ENCODE measurements around the gene AGAP1. TPM values are rescaled to one million over a fixed set of nuclear protein-coding genes. Genes with fewer than 3 reads are reported as not detected.

Gene AGAP1
- total and polyA plus RNA-seq, 4 donors: 2.0 to 8.5 (median 5.4) TPM

DNA sequence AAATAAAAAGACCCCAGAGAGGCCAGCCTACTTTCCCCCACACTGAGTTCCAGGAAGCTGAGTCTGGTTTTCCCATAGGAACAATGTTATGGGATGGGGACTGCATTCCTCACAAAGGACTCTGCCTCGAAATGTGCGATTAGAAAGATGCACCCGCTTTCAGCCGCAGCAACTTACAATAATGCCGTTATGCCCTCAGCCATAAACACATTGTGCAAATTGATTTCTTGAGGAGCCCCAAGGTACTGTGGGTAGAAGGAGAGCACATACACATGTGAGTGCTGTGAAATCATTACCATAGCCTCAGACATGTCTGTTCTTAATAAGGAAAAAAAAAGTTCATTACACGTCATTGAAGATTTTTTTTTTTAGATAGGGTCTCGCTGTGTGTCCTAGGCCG lies 64.7 kb downstream of the AGAP1 start:
- Histone ChIP-seq H3K4me1 (ENCODE audit: control insufficient read depth in 4 of 4, insufficient read depth in 4 of 4, low read length in 3 of 4) (peaks cover 0 to 4% (median under 1%) of the 10 kb centered on the region in 4 donors), H3K36me3 (ENCODE audit: control insufficient read depth in 4 of 4, insufficient read depth in 3 of 4, low read depth in 1 of 4, low read length in 3 of 4) (no peaks in the 10 kb centered on the region), H3K9me3 (ENCODE audit: control insufficient read depth in 4 of 4, low read length in 3 of 4) (no peaks in the 10 kb centered on the region), H3K4me3 (ENCODE audit: low read depth in 1 of 3, low read length in 3 of 3) (no peak overlapping the region), H3K27ac (ENCODE audit: low read depth in 1 of 2, low read length in 2 of 2) (no peak overlapping the region), H3K27me3 (ENCODE audit: control insufficient read depth in 4 of 4, insufficient read depth in 4 of 4, low read length in 3 of 4) (no peaks in the 10 kb centered on the region), H3K9ac (ENCODE audit: low read depth in 1 of 2, low read length in 2 of 2) (no peak overlapping the region)
- 92% methylated on average over 8 of the region's 8 CpGs for WGBS
- no peak for DNase-seq (ENCODE audit: low spot score)
- no peak for TF ChIP-seq GABPA (IDR thresholded peaks at IDR 0.05 in 1 of 2, conservative IDR thresholded peaks at IDR 0.05 in 1 of 2)

DNA sequence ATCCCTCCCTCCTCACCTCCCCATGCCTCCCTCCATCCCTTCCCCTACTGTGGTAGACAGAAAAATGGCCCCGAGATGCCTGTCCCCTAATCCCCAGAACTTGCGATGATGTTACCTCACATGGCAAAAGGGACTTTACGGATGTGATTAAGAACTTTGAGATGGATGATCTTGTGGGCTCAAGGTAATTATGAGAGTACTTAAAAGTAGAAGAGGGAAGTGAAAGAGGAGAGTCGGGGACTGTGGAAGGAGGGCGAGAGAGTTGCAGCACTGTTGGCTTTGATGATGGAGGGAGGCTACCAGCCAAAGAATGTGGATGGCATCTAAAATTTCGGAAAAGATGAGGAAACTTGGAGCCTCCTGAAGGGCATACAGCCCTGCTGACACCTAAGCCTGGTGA lies 66.5 kb downstream of the AGAP1 start:
- DNase-seq (ENCODE audit: low spot score): no peak
- H3K27ac ChIP-seq (ENCODE audit: low read depth in 1 of 2, low read length in 2 of 2): no peak overlapping the region
- H3K9me3 ChIP-seq (ENCODE audit: control insufficient read depth in 4 of 4, low read length in 3 of 4): no peaks in the 10 kb centered on the region
- no peaks in the 10 kb centered on the region for H3K27me3 ChIP-seq (ENCODE audit: control insufficient read depth in 4 of 4, insufficient read depth in 4 of 4, low read length in 3 of 4)
- no peak for TF ChIP-seq FOXA2 (IDR thresholded peaks at IDR 0.05)
- TF ChIP-seq RXRA (IDR thresholded peaks at IDR 0.05): no peak
- TF ChIP-seq HNF4A (conservative IDR thresholded peaks at IDR 0.05): no peak
- TF ChIP-seq SP1 (IDR thresholded peaks at IDR 0.05): no peak
- TF ChIP-seq FOXA1 (IDR thresholded peaks at IDR 0.05): no peak
- no peaks in the 10 kb centered on the region for H3K36me3 ChIP-seq (ENCODE audit: control insufficient read depth in 4 of 4, insufficient read depth in 3 of 4, low read depth in 1 of 4, low read length in 3 of 4)
- peaks cover 0 to 4% (median 0%) of the 10 kb centered on the region in 4 donors for H3K4me1 ChIP-seq (ENCODE audit: control insufficient read depth in 4 of 4, insufficient read depth in 4 of 4, low read length in 3 of 4)
- H3K9ac ChIP-seq (ENCODE audit: low read depth in 1 of 2, low read length in 2 of 2): no peak overlapping the region
- H3K4me3 ChIP-seq (ENCODE audit: low read depth in 1 of 3, low read length in 3 of 3): no peak overlapping the region
- 95% methylated on average over 6 of the region's 6 CpGs for WGBS

DNA sequence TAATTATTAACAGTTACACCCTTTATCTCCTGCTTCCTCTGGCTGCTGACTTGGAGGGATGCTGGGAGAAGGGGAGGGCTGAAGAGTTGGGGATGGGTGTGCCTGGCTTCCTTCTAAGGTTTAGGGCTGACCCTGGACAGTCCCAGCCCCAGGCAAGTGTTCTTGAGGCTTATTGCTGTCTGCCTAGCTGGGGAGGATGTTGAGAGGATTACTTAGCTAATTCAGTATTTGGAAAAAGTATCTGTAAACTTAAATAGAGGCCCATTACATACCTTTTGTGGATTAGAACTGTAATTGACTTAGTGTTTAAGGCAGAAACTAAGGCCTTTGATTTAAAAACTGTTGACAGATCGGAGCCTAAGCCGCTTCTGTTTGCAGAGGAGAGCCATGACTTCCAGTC lies 67.6 kb downstream of the AGAP1 start:
- DNase-seq (ENCODE audit: low spot score): no peak
- 93% methylated on average over 2 of the region's 2 CpGs for WGBS

DNA sequence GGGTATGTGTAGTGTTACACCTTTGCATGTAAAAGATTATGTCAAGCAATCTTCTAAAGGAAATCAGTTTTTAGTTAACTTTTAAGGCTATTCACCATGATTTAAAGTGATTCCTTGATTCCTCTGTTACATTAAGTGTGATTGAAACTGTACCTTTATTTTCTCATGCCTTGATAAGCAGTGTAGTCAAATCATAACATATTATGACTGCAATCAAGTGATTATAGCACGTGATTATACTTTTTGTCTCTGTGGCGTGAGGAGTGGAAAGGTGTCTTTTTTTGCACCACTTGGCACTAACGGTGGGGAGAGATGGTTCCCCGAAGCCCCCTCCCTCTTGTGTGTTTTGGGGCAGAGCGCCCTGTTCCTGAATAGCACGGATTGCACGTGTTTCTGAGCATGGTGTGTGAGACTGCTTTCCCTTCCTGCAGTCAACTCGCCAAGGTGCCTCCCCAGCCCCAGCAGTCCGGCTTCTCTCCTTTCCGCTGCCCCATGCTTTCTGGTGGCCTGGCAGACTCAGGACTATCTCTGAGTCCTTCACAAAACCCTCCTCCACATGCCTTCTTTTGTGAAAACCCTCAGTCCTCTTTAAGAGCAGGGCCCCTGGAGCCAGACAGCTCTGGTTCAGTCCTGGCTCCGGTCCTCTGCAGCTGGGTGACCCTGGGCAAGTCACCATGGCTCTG lies 68.4 kb downstream of the AGAP1 start:
- Histone ChIP-seq H3K4me3 (ENCODE audit: low read depth in 1 of 3, low read length in 3 of 3) (no peak overlapping the region), H3K4me1 (ENCODE audit: control insufficient read depth in 4 of 4, insufficient read depth in 4 of 4, low read length in 3 of 4) (peaks cover 0 to 9% (median 2%) of the 10 kb centered on the region in 4 donors), H3K27me3 (ENCODE audit: control insufficient read depth in 4 of 4, insufficient read depth in 4 of 4, low read length in 3 of 4) (no peaks in the 10 kb centered on the region), H3K27ac (ENCODE audit: low read depth in 1 of 2, low read length in 2 of 2) (no peak overlapping the region), H3K36me3 (ENCODE audit: control insufficient read depth in 4 of 4, insufficient read depth in 3 of 4, low read depth in 1 of 4, low read length in 3 of 4) (no peaks in the 10 kb centered on the region), H3K9ac (ENCODE audit: low read depth in 1 of 2, low read length in 2 of 2) (no peak overlapping the region), H3K9me3 (ENCODE audit: control insufficient read depth in 4 of 4, low read length in 3 of 4) (no peaks in the 10 kb centered on the region)
- WGBS: 82% methylated on average over 11 of the region's 11 CpGs
- DNase-seq (ENCODE audit: low spot score): no peak
- no peak for TF ChIP-seq HNF4G (IDR thresholded peaks at IDR 0.05)
- TF ChIP-seq TAF1 (conservative IDR thresholded peaks at IDR 0.05): no peak
- TF ChIP-seq, protein P1, sequence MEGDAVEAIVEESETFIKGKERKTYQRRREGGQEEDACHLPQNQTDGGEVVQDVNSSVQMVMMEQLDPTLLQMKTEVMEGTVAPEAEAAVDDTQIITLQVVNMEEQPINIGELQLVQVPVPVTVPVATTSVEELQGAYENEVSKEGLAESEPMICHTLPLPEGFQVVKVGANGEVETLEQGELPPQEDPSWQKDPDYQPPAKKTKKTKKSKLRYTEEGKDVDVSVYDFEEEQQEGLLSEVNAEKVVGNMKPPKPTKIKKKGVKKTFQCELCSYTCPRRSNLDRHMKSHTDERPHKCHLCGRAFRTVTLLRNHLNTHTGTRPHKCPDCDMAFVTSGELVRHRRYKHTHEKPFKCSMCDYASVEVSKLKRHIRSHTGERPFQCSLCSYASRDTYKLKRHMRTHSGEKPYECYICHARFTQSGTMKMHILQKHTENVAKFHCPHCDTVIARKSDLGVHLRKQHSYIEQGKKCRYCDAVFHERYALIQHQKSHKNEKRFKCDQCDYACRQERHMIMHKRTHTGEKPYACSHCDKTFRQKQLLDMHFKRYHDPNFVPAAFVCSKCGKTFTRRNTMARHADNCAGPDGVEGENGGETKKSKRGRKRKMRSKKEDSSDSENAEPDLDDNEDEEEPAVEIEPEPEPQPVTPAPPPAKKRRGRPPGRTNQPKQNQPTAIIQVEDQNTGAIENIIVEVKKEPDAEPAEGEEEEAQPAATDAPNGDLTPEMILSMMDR (IDR thresholded peaks at IDR 0.05; ENCODE audit: low read depth, low read length, missing input control): no peak
- no peak for TF ChIP-seq HNF4A (conservative IDR thresholded peaks at IDR 0.05)
- no peak for TF ChIP-seq EGR1 (IDR thresholded peaks at IDR 0.05; ENCODE audit: low read depth in 2 of 2)
- TF ChIP-seq, protein P2, sequence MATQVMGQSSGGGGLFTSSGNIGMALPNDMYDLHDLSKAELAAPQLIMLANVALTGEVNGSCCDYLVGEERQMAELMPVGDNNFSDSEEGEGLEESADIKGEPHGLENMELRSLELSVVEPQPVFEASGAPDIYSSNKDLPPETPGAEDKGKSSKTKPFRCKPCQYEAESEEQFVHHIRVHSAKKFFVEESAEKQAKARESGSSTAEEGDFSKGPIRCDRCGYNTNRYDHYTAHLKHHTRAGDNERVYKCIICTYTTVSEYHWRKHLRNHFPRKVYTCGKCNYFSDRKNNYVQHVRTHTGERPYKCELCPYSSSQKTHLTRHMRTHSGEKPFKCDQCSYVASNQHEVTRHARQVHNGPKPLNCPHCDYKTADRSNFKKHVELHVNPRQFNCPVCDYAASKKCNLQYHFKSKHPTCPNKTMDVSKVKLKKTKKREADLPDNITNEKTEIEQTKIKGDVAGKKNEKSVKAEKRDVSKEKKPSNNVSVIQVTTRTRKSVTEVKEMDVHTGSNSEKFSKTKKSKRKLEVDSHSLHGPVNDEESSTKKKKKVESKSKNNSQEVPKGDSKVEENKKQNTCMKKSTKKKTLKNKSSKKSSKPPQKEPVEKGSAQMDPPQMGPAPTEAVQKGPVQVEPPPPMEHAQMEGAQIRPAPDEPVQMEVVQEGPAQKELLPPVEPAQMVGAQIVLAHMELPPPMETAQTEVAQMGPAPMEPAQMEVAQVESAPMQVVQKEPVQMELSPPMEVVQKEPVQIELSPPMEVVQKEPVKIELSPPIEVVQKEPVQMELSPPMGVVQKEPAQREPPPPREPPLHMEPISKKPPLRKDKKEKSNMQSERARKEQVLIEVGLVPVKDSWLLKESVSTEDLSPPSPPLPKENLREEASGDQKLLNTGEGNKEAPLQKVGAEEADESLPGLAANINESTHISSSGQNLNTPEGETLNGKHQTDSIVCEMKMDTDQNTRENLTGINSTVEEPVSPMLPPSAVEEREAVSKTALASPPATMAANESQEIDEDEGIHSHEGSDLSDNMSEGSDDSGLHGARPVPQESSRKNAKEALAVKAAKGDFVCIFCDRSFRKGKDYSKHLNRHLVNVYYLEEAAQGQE (IDR thresholded peaks at IDR 0.05): no peak
- no peak for TF ChIP-seq RXRA (IDR thresholded peaks at IDR 0.05)
- TF ChIP-seq FOXA1 (IDR thresholded peaks at IDR 0.05): no peak
- TF ChIP-seq SP1 (IDR thresholded peaks at IDR 0.05): no peak
- TF ChIP-seq GABPA (IDR thresholded peaks at IDR 0.05 in 1 of 2, conservative IDR thresholded peaks at IDR 0.05 in 1 of 2): no peak
- TF ChIP-seq, protein P3, sequence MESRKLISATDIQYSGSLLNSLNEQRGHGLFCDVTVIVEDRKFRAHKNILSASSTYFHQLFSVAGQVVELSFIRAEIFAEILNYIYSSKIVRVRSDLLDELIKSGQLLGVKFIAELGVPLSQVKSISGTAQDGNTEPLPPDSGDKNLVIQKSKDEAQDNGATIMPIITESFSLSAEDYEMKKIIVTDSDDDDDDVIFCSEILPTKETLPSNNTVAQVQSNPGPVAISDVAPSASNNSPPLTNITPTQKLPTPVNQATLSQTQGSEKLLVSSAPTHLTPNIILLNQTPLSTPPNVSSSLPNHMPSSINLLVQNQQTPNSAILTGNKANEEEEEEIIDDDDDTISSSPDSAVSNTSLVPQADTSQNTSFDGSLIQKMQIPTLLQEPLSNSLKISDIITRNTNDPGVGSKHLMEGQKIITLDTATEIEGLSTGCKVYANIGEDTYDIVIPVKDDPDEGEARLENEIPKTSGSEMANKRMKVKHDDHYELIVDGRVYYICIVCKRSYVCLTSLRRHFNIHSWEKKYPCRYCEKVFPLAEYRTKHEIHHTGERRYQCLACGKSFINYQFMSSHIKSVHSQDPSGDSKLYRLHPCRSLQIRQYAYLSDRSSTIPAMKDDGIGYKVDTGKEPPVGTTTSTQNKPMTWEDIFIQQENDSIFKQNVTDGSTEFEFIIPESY (IDR thresholded peaks at IDR 0.05): no peak
- no peak for TF ChIP-seq RAD21 (IDR thresholded peaks at IDR 0.05)
- TF ChIP-seq NR2F2 (IDR thresholded peaks at IDR 0.05): no peak
- TF ChIP-seq, protein P4, sequence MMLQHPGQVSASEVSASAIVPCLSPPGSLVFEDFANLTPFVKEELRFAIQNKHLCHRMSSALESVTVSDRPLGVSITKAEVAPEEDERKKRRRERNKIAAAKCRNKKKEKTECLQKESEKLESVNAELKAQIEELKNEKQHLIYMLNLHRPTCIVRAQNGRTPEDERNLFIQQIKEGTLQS (IDR thresholded peaks at IDR 0.05): no peak
- no peak for TF ChIP-seq FOXA2 (IDR thresholded peaks at IDR 0.05)

More for the DNA sequence above, 67.6 kb downstream of the AGAP1 start:
- Histone ChIP-seq H3K9me3 (ENCODE audit: control insufficient read depth in 4 of 4, low read length in 3 of 4) (no peaks in the 10 kb centered on the region), H3K27me3 (ENCODE audit: control insufficient read depth in 4 of 4, insufficient read depth in 4 of 4, low read length in 3 of 4) (no peaks in the 10 kb centered on the region), H3K9ac (ENCODE audit: low read depth in 1 of 2, low read length in 2 of 2) (no peak overlapping the region), H3K4me3 (ENCODE audit: low read depth in 1 of 3, low read length in 3 of 3) (no peak overlapping the region), H3K27ac (ENCODE audit: low read depth in 1 of 2, low read length in 2 of 2) (no peak overlapping the region), H3K36me3 (ENCODE audit: control insufficient read depth in 4 of 4, insufficient read depth in 3 of 4, low read depth in 1 of 4, low read length in 3 of 4) (no peaks in the 10 kb centered on the region), H3K4me1 (ENCODE audit: control insufficient read depth in 4 of 4, insufficient read depth in 4 of 4, low read length in 3 of 4) (peaks cover 0 to 4% (median 0%) of the 10 kb centered on the region in 4 donors)
- TF ChIP-seq TAF1 (conservative IDR thresholded peaks at IDR 0.05) (no peak), NR2F2 (IDR thresholded peaks at IDR 0.05) (no peak), JUND (IDR thresholded peaks at IDR 0.05) (no peak)

Data from liver (tissue), 9 donors.